ENCODE data around the gene SIRPB1.
A peak's percentile ranks its signal among the peaks of the same experiment; 100 is the strongest.

The SIRPB1 gene

DNA sequence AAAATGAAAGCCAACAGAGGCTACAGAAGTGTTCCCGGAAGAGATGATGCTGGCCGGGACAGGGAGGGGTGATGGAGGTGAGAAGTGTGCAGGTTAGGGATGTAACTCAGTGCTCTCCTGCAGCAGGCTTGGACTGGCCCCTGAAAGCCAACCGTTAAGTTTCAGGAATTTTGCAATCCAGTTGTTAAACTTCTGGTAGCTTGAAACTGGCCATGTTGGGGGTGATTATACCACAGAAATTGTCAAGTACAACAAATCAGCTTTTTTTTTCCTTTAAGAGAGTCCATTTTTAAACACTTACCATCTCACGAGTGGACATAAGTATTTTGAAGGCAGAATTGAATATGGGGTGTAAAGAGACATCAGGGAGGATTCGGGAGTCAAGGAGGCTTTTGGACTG, 8.8 kb upstream of the SIRPB1 start:
- DNase-seq (ENCODE audit: low spot score), result no peak
- TF ChIP-seq, protein P1, sequence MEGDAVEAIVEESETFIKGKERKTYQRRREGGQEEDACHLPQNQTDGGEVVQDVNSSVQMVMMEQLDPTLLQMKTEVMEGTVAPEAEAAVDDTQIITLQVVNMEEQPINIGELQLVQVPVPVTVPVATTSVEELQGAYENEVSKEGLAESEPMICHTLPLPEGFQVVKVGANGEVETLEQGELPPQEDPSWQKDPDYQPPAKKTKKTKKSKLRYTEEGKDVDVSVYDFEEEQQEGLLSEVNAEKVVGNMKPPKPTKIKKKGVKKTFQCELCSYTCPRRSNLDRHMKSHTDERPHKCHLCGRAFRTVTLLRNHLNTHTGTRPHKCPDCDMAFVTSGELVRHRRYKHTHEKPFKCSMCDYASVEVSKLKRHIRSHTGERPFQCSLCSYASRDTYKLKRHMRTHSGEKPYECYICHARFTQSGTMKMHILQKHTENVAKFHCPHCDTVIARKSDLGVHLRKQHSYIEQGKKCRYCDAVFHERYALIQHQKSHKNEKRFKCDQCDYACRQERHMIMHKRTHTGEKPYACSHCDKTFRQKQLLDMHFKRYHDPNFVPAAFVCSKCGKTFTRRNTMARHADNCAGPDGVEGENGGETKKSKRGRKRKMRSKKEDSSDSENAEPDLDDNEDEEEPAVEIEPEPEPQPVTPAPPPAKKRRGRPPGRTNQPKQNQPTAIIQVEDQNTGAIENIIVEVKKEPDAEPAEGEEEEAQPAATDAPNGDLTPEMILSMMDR (IDR thresholded peaks at IDR 0.05; ENCODE audit: extremely low read depth, missing control alignments), result no peak

DNA sequence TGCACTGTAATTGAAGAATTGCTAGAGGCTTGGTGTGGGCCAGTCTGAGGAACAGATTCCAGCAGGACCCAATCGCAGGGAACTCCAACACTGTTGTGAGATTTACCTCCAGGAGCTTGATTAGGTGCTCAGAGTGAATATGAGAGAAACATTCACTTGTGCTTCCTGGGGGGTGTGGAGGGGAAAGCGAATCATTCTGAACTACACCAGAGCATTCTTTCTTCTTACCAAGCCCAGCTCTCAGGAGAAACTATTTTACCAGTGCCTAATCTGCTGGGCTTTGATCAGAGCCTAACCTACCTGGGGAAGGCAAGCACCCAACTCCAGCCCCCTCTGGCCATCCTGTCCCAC, 7.4 kb upstream of the SIRPB1 start:
- TF ChIP-seq, protein P1 (IDR thresholded peaks at IDR 0.05; ENCODE audit: extremely low read depth, missing control alignments), result no peak

GRCh38 chr20:1626528-1627199, 6.9 kb upstream of the SIRPB1 start:
- TF ChIP-seq, protein P1 (IDR thresholded peaks at IDR 0.05; ENCODE audit: extremely low read depth, missing control alignments), result no peak

More for the DNA sequence above, 7.4 kb upstream of the SIRPB1 start:
- no peak for DNase-seq (ENCODE audit: low spot score)

GRCh38 chr20:1625083-1625690, 5.4 kb upstream of the SIRPB1 start:
- TF ChIP-seq, protein P1 (IDR thresholded peaks at IDR 0.05; ENCODE audit: extremely low read depth, missing control alignments), result no peak
- DNase-seq (ENCODE audit: low spot score), result peak; percentile 1

More at GRCh38 chr20:1626528-1627199, 6.9 kb upstream of the SIRPB1 start:
- no peak for DNase-seq (ENCODE audit: low spot score)

GRCh38 chr20:1623501-1624205, 3.8 kb upstream of the SIRPB1 start:
- peak; percentile 0 for DNase-seq (ENCODE audit: low spot score)
- TF ChIP-seq, protein P1 (IDR thresholded peaks at IDR 0.05; ENCODE audit: extremely low read depth, missing control alignments), result no peak

- peak; percentile 6 for DNase-seq (ENCODE audit: low spot score)
- TF ChIP-seq, protein P1 (IDR thresholded peaks at IDR 0.05; ENCODE audit: extremely low read depth, missing control alignments), result no peak
Measured at GRCh38 chr20:1622450-1622849, 2.6 kb upstream of the SIRPB1 start.

DNA sequence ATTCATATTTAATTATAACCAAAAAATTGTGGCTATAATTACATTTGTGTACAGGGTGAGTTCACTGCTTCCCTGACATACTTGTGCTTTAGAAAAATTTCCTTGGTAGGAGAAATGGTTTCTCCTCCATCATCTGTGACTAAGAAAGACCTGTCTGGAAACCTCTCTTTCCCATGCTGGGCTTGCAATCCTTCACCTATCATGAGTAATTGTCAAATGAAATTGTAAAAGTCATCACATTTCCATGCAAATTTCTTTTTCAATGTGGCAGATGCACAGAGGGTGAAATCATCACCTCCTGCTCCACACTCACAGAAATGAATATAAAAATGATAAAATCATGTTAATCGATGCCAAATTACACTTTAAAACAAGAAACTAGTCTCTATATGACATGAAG, 1.5 kb upstream of the SIRPB1 start:
- TF ChIP-seq, protein P1 (IDR thresholded peaks at IDR 0.05; ENCODE audit: extremely low read depth, missing control alignments), result no peak

More for the DNA sequence above, 1.5 kb upstream of the SIRPB1 start:
- DNase-seq (ENCODE audit: low spot score), result peak; percentile 1

Data from GM20000 (cell line).